Mesenchymal stem cell (in vitro differentiated cells and primary cell): Measurements from ENCODE around the gene DDX28.

Experiments used
- DNase-seq: peaks from one replicate; pipeline ENCODE4 v3.0.0-alpha.2; 2013
- H2AFZ ChIP-seq: one replicate; pipeline ENCODE4 v1.6.1; 2013; ENCODE audit warnings: low read depth, mild to moderate bottlenecking, control low read depth, inconsistent platforms, low read length, moderate library complexity
- H2AK5ac ChIP-seq: 2 replicates; pipeline ENCODE4 v1.6.1; 2013; ENCODE audit warnings: low read length, moderate library complexity, mild to moderate bottlenecking, inconsistent platforms; ENCODE audit not compliant: severe bottlenecking
- H2BK120ac ChIP-seq: one replicate; pipeline ENCODE4 v1.6.1; 2013; ENCODE audit warnings: low read depth, mild to moderate bottlenecking, inconsistent platforms, low read length, moderate library complexity
- H2BK12ac ChIP-seq, 2 experiments: one replicate each; pipeline ENCODE4 v1.6.1; 2013; ENCODE audit warnings: inconsistent platforms in 2 of 2, low read length in 2 of 2, mild to moderate bottlenecking in 2 of 2, moderate library complexity in 2 of 2, control low read depth in 1 of 2
- H2BK15ac ChIP-seq: one replicate; pipeline ENCODE4 v1.6.1; 2013; ENCODE audit warnings: mild to moderate bottlenecking, low read depth, inconsistent platforms; ENCODE audit not compliant: poor library complexity, severe bottlenecking
- H2BK5ac ChIP-seq: 2 replicates; pipeline ENCODE4 v1.6.1; 2013; ENCODE audit warnings: low read depth, mild to moderate bottlenecking, low read length, control low read depth, inconsistent platforms; ENCODE audit not compliant: poor library complexity, severe bottlenecking
- H3K14ac ChIP-seq, 2 experiments: one replicate each; pipeline ENCODE4 v1.6.1; 2013; ENCODE audit warnings: inconsistent platforms in 2 of 2, low read length in 2 of 2, control low read depth in 1 of 2, mild to moderate bottlenecking in 1 of 2, moderate library complexity in 1 of 2
- H3K18ac ChIP-seq, 2 experiments: one replicate each; pipeline ENCODE4 v1.6.1; 2013; ENCODE audit warnings: inconsistent platforms in 2 of 2, low read length in 2 of 2, control low read depth in 1 of 2, low read depth in 1 of 2, mild to moderate bottlenecking in 1 of 2
- H3K23ac ChIP-seq, 2 experiments: one replicate each; pipeline ENCODE4 v1.6.1; 2013; ENCODE audit warnings: inconsistent platforms in 2 of 2, low read length in 2 of 2, mild to moderate bottlenecking in 2 of 2, moderate library complexity in 2 of 2, control low read depth in 1 of 2
- H3K27ac ChIP-seq: 2 replicates; pipeline ENCODE4 v1.5.1; 2013; ENCODE audit warnings: mild to moderate bottlenecking, moderate library complexity, low read length, control low read depth, inconsistent platforms; ENCODE audit not compliant: poor library complexity, severe bottlenecking
- H3K27me3 ChIP-seq, 2 experiments: 2 replicates each; pipeline versions ENCODE4 v1.6.1 to v1.7.0; 2013; ENCODE audit warnings: low read length in 2 of 2, mild to moderate bottlenecking in 2 of 2, moderate library complexity in 2 of 2, control low read depth in 1 of 2, inconsistent platforms in 1 of 2; ENCODE audit not compliant: control insufficient read depth in 1 of 2, insufficient read depth in 1 of 2
- H3K36me3 ChIP-seq, 2 experiments: 2 replicates each; pipeline versions ENCODE4 v1.6.1 to v1.7.0; 2013; ENCODE audit warnings: low read length in 2 of 2, control low read depth in 1 of 2, inconsistent platforms in 1 of 2, low read depth in 1 of 2, mild to moderate bottlenecking in 1 of 2; ENCODE audit not compliant: insufficient read depth in 2 of 2, control insufficient read depth in 1 of 2
- H3K4ac ChIP-seq, 2 experiments: one replicate each; pipeline ENCODE4 v1.6.1; 2013; ENCODE audit warnings: inconsistent platforms in 2 of 2, low read length in 2 of 2, mild to moderate bottlenecking in 2 of 2, moderate library complexity in 2 of 2, control low read depth in 1 of 2, low read depth in 1 of 2
- H3K4me1 ChIP-seq: 2 replicates; pipeline ENCODE4 v1.6.1; 2013; ENCODE audit warnings: low read depth, low read length, control low read depth; ENCODE audit not compliant: control insufficient read depth, insufficient read depth
- H3K4me2 ChIP-seq: 2 replicates; pipeline ENCODE4 v1.6.1; 2013; ENCODE audit warnings: low read length, mild to moderate bottlenecking, inconsistent platforms; ENCODE audit not compliant: poor library complexity, severe bottlenecking
- H3K4me3 ChIP-seq, 2 experiments: 2 replicates each; pipeline versions ENCODE4 v1.5.1 to v1.7.0; 2013; ENCODE audit warnings: low read length in 2 of 2, mild to moderate bottlenecking in 2 of 2, control low read depth in 1 of 2, low read depth in 1 of 2; ENCODE audit not compliant: insufficient read depth in 1 of 2
- H3K79me1 ChIP-seq: replicated peaks from 2 replicates; pipeline ENCODE4 v1.6.1; 2013; ENCODE audit warnings: mild to moderate bottlenecking, control low read depth, low read length, inconsistent platforms; ENCODE audit not compliant: poor library complexity, severe bottlenecking
- H3K9ac ChIP-seq: 2 replicates; pipeline ENCODE4 v1.7.0; 2013; ENCODE audit warnings: mild to moderate bottlenecking, low read length, moderate library complexity
- H3K9me3 ChIP-seq: 2 replicates; pipeline ENCODE4 v1.7.0; 2013; ENCODE audit warnings: mild to moderate bottlenecking, low read length; ENCODE audit not compliant: control insufficient read depth
- H4K8ac ChIP-seq: one replicate; pipeline ENCODE4 v1.6.1; 2013; ENCODE audit warnings: inconsistent platforms, mild to moderate bottlenecking, low read length, moderate library complexity
- H4K91ac ChIP-seq: one replicate; pipeline ENCODE4 v1.6.1; 2013; ENCODE audit warnings: mild to moderate bottlenecking, low read length, inconsistent platforms
- WGBS: methylation state at CpG from one replicate; pipeline ENCODE4 v1.1.7; 2013; ENCODE audit warnings: mixed read lengths; 5-methylcytosine and 5-hydroxymethylcytosine counted together

The DDX28 gene

DNA sequence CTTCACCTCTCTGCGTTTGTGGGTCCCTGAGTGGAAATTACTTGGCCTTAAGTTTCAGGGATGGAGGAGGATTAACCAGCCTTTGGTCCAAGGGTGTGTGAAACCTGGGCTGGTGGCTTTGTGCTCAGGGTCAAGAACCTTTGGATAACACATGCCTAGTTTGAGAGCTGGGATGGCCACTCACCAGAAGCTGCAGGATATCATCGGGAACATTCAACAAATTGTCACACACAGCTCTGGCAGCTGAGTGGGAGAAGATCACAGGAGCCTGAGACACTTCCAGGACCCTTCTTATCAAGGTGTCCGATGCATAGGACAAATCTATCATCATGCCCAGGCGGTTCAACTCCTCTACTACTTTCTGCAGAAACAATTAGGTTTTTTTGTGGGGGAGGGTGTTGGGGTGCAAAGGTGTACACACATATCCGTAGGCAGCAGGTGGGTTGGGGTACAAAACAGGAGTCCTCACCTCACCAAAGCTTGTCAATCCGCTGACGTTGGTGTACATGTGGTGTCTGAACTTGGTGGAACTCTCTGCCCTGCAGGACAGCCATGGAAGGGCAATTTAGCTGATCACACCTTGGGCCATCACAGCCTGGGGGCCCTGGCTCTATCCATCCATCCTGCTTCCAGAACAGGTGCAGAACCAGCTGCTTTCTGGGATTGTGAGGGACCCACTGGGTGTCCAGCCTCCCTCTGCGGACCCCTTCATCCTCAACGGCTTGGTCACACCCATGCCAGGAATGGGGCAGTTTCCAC, 45.4 kb downstream of the DDX28 start:
- no peak overlapping the region for H2AFZ ChIP-seq
- no peak overlapping the region for H2BK120ac ChIP-seq
- H3K79me1 ChIP-seq = no peaks in the 10 kb centered on the region
- no peak overlapping the region for H3K14ac ChIP-seq
- no peak overlapping the region for H3K23ac ChIP-seq
- no peak overlapping the region for H4K91ac ChIP-seq
- no peak overlapping the region for H2BK5ac ChIP-seq
- no peak overlapping the region for H2BK12ac ChIP-seq
- H2AK5ac ChIP-seq = no peak overlapping the region
- H3K9ac ChIP-seq = no peak overlapping the region
- H4K8ac ChIP-seq = no peak overlapping the region
- no peak for DNase-seq
- H3K27me3 ChIP-seq = peaks cover 32 to 47% of the 10 kb centered on the region in 2 experiments
- no peaks in the 10 kb centered on the region for H3K36me3 ChIP-seq
- H3K9me3 ChIP-seq = no peaks in the 10 kb centered on the region
- H3K4ac ChIP-seq = no peak overlapping the region
- WGBS = 92% methylated on average over 7 of the region's 9 CpGs
- H2BK15ac ChIP-seq = no peak overlapping the region
- no peak overlapping the region for H3K27ac ChIP-seq
- H3K18ac ChIP-seq = no peak overlapping the region
- H3K4me1 ChIP-seq = no peaks in the 10 kb centered on the region
- H3K4me2 ChIP-seq = no peak overlapping the region
- H3K4me3 ChIP-seq = no peak overlapping the region

DNA sequence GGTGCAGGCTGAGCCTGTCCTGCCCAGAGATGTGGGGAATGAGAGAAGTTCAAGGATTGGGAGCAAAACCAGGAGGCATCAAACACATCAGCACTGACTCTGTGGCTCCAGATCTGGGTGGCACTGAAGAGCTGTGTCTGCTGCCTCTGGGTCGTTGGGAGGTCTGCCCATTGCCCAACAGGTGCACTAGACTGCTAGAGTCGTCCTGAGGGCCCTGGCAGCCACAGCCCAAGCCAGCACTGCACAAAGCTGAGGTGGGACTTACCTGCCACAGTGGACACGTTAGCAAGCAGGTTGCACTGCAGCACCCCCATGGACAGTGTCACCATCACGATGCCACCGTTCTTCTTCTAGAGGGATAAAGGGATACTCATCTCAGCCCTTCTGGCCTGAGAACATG, 46.0 kb downstream of the DDX28 start:
- H3K9me3 ChIP-seq = no peaks in the 10 kb centered on the region

DNA sequence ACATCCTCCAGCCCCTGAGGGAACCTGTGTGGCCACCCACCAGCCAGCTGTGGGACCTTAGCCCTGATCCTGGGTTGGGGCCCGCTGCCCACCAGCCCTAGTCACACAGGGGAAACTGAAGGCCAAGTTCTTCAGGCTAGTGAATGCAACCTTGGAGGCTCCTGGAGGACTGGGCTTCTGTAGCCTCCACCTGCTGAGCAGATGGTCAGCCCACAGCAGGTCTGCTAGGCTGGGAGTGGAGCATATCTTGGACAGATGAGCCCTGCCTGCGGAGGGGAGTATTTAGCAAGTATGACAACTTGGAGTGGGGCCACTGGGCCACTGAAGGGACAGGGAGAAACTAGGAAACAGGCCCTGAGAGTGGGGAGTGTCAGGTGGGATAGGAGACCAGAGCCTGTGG, 46.8 kb downstream of the DDX28 start:
- Histone ChIP-seq H2BK120ac (no peak overlapping the region), H2AFZ (no peak overlapping the region), H3K14ac (no peak overlapping the region), H3K79me1 (no peaks in the 10 kb centered on the region), H2AK5ac (no peak overlapping the region), H3K36me3 (no peaks in the 10 kb centered on the region), H2BK5ac (no peak overlapping the region), H3K9me3 (no peaks in the 10 kb centered on the region), H4K8ac (no peak overlapping the region), H3K4me1 (no peaks in the 10 kb centered on the region), H4K91ac (no peak overlapping the region), H2BK15ac (no peak overlapping the region), H3K27me3 (peaks cover 32 to 47% of the 10 kb centered on the region in 2 experiments), H3K4ac (no peak overlapping the region), H3K4me3 (no peak overlapping the region), H2BK12ac (no peak overlapping the region), H3K4me2 (no peak overlapping the region), H3K18ac (no peak overlapping the region), H3K9ac (no peak overlapping the region), H3K27ac (no peak overlapping the region), H3K23ac (no peak overlapping the region)
- DNase-seq = no peak
- WGBS = 98% methylated on average over 2 of the region's 2 CpGs

More for the DNA sequence above, 46.0 kb downstream of the DDX28 start:
- H2BK5ac ChIP-seq = no peak overlapping the region
- H4K8ac ChIP-seq = no peak overlapping the region
- DNase-seq = no peak
- H4K91ac ChIP-seq = no peak overlapping the region
- H2BK120ac ChIP-seq = no peak overlapping the region
- H3K27ac ChIP-seq = no peak overlapping the region
- no peak overlapping the region for H3K14ac ChIP-seq
- no peaks in the 10 kb centered on the region for H3K79me1 ChIP-seq
- H3K4ac ChIP-seq = no peak overlapping the region
- no peak overlapping the region for H3K9ac ChIP-seq
- no peak overlapping the region for H2AK5ac ChIP-seq
- no peak overlapping the region for H3K4me2 ChIP-seq
- H3K4me1 ChIP-seq = no peaks in the 10 kb centered on the region
- H3K27me3 ChIP-seq = peaks cover 32 to 47% of the 10 kb centered on the region in 2 experiments
- no peak overlapping the region for H3K18ac ChIP-seq
- no peak overlapping the region for H3K4me3 ChIP-seq
- no peak overlapping the region for H3K23ac ChIP-seq
- 67% methylated on average over 5 of the region's 5 CpGs for WGBS
- no peak overlapping the region for H2BK15ac ChIP-seq
- no peaks in the 10 kb centered on the region for H3K36me3 ChIP-seq
- no peak overlapping the region for H2AFZ ChIP-seq
- H2BK12ac ChIP-seq = no peak overlapping the region

DNA sequence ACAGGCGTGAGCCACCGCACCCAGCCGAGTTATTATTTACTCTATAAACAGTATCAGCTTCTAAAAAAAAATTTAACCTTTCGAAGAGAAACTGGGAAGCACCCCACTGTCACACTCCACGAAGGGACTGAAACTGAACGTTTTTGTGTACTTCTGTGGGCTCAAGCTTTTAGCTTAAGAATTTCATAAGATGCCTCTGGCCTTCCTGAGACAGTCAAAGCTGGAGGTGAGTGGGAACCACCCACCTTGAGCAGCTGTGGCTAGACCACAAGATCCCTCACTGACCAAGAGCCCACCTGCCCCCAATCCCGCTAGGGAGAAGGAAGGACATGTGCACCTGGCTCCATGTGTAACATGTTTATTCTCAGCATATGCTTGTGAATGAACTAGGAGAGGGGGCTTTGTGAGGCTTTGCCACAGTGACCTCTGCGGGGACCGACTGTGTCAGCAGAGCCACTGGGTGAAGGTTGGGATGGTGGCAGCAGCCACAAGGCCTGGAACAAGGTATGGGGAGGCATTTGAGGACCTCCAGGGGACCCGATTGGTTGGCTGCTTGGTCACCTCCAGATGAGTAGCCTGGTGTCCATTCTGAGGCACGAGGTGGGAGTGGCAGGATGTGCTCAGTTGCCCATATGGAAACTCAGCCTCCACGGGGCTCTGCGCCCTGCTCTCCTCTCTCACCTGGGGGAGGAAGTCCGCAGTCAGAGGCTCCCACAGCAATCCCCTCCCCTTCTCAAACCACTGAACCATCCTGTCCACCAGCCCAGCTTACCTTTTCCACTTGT, 47.5 kb downstream of the DDX28 start:
- Histone ChIP-seq H3K4me2 (no peak overlapping the region), H3K79me1 (no peaks in the 10 kb centered on the region), H3K27ac (no peak overlapping the region), H3K9me3 (no peaks in the 10 kb centered on the region), H3K27me3 (peaks cover 32 to 47% of the 10 kb centered on the region in 2 experiments), H4K8ac (no peak overlapping the region), H3K9ac (no peak overlapping the region), H3K14ac (no peak overlapping the region), H3K4me1 (no peaks in the 10 kb centered on the region), H2BK5ac (no peak overlapping the region), H2AFZ (no peak overlapping the region), H3K18ac (no peak overlapping the region), H3K36me3 (no peaks in the 10 kb centered on the region), H2AK5ac (no peak overlapping the region), H2BK12ac (no peak overlapping the region), H3K23ac (no peak overlapping the region), H2BK120ac (no peak overlapping the region), H4K91ac (no peak overlapping the region), H3K4ac (no peak overlapping the region), H2BK15ac (no peak overlapping the region), H3K4me3 (no peak overlapping the region)
- no peak for DNase-seq
- WGBS = 83% methylated on average over 14 of the region's 14 CpGs
